Thoracic aorta (tissue), 2 donors: ENCODE results near the gene C6orf52. TPM values are rescaled to one million over a fixed set of nuclear protein-coding genes. Genes with fewer than 3 reads are reported as not detected.

ENCODE experiments used
- ATAC-seq: fragments of 150-250 bp; one replicate; pipeline ENCODE4 v1.8.0; 2017; ENCODE audit warnings: low read depth; ENCODE audit not compliant: insufficient number of reproducible peaks, low FRiP score
- DNase-seq: peaks from one replicate; pipeline ENCODE4 v3.0.0-alpha.2; 2020; ENCODE audit warnings: low spot score
- H3K27ac ChIP-seq, 2 donors: fragments of 200-600 bp; sonication (generic); 1 replicate in 1 of 2; 2 replicates in 1 of 2; pipeline ENCODE4 v1.5.1; 2016; ENCODE audit warnings: mild to moderate bottlenecking in 2 of 2, moderate library complexity in 2 of 2
- H3K27me3 ChIP-seq: fragments of 200-600 bp; sonication (generic); replicated peaks from 2 replicates; pipeline ENCODE4 v1.6.0; 2016; ENCODE audit warnings: mild to moderate bottlenecking; ENCODE audit not compliant: insufficient read depth
- H3K36me3 ChIP-seq: fragments of 200-600 bp; sonication (generic); one replicate; pipeline ENCODE4 v1.5.1; 2016
- H3K4me1 ChIP-seq, 2 donors: fragments of 200-600 bp; sonication (generic); 1 replicate in 1 of 2; 2 replicates in 1 of 2; pipeline versions ENCODE4 v1.5.1 to v1.6.0; 2016; ENCODE audit warnings: low read depth in 2 of 2, mild to moderate bottlenecking in 1 of 2; ENCODE audit not compliant: control insufficient read depth in 1 of 2
- H3K4me3 ChIP-seq: fragments of 200-600 bp; sonication (generic); 2 replicates; pipeline ENCODE4 v1.5.1; 2016; ENCODE audit warnings: mild to moderate bottlenecking
- H3K9me3 ChIP-seq: fragments of 200-600 bp; sonication (generic); 2 replicates; pipeline ENCODE4 v1.5.1; 2016
- total RNA-seq, 2 donors: library from RNA; depleted of rRNA; stranded (reverse); fragments of >200 nt; gene quantifications; one replicate each; pipeline versions ENCODE4 v1.1.0 to v1.2.3, GENCODE V29; 2016
- TF ChIP-seq, protein P1 (sequence below): fragments of 200-600 bp; sonication (generic); IDR thresholded peaks from one replicate; pipeline ENCODE4 v1.5.1; 2019; ENCODE audit warnings: antibody characterized with exemption

The C6orf52 gene
- total RNA-seq, 2 donors from 2014 or later: not detected

- no peak for DNase-seq
- H3K27ac ChIP-seq: no peak overlapping the region
- no peaks in the 10 kb centered on the region for H3K27me3 ChIP-seq
- H3K36me3 ChIP-seq: no peaks in the 10 kb centered on the region
- no peaks in the 10 kb centered on the region for H3K9me3 ChIP-seq
- H3K4me3 ChIP-seq: no peak overlapping the region
- peaks cover 3 to 18% of the 10 kb centered on the region in 2 donors for H3K4me1 ChIP-seq
- TF ChIP-seq, protein P1, sequence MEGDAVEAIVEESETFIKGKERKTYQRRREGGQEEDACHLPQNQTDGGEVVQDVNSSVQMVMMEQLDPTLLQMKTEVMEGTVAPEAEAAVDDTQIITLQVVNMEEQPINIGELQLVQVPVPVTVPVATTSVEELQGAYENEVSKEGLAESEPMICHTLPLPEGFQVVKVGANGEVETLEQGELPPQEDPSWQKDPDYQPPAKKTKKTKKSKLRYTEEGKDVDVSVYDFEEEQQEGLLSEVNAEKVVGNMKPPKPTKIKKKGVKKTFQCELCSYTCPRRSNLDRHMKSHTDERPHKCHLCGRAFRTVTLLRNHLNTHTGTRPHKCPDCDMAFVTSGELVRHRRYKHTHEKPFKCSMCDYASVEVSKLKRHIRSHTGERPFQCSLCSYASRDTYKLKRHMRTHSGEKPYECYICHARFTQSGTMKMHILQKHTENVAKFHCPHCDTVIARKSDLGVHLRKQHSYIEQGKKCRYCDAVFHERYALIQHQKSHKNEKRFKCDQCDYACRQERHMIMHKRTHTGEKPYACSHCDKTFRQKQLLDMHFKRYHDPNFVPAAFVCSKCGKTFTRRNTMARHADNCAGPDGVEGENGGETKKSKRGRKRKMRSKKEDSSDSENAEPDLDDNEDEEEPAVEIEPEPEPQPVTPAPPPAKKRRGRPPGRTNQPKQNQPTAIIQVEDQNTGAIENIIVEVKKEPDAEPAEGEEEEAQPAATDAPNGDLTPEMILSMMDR: no peak
- ATAC-seq: no peak
Observed at GRCh38 chr6:10641528-10641927, 52.9 kb downstream of the C6orf52 start.

DNA sequence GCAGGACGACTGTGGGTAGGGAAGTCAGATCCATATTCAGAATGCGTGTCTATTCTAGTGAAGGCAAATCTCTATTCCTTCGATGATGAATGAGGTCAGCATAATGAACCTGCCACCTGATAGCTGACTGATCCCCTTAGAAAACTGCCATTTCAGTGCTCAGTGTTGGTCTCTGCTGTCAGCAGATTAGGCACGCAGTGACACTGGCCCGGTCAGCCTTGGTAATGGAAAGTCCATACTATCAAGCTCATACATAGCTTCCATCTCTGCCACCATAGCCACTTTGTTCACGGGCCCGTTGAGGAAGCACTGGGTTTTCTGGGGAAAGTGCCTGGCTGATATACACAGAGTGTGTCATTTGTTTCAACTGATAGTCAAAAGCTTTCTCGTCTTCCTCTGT is 54.0 kb downstream of the C6orf52 start:
- no peaks in the 10 kb centered on the region for H3K9me3 ChIP-seq
- H3K27me3 ChIP-seq: no peaks in the 10 kb centered on the region
- H3K36me3 ChIP-seq: no peaks in the 10 kb centered on the region
- peaks cover 0 to 18% of the 10 kb centered on the region in 2 donors for H3K4me1 ChIP-seq
- H3K27ac ChIP-seq: no peak overlapping the region
- TF ChIP-seq, protein P1: no peak
- H3K4me3 ChIP-seq: no peak overlapping the region
- DNase-seq (no peak), ATAC-seq (no peak)

DNA sequence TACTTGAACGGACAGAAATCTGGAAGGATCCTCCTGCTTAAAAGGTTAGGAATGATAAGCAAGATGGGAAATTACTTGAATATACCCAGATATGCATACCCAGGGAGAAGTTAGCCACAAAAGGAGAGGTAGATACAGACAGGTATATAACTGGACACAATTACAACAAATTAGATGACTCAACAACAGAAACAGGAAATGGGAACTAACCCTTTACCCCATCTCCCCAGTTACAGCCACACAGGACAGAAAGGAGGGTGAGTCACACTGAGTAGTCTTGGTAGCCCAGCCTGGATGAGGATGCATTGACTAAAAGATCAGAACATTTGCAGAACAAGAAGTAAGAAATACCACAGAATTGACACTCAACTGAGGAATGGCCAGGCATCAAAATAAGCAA is 61.2 kb downstream of the C6orf52 start:
- DNase-seq: no peak
- ATAC-seq: no peak
- no peaks in the 10 kb centered on the region for H3K4me1 ChIP-seq
- H3K9me3 ChIP-seq: no peaks in the 10 kb centered on the region
- H3K27ac ChIP-seq: no peak overlapping the region
- no peak overlapping the region for H3K4me3 ChIP-seq
- H3K36me3 ChIP-seq: no peaks in the 10 kb centered on the region
- H3K27me3 ChIP-seq: no peaks in the 10 kb centered on the region
- TF ChIP-seq, protein P1: no peak

- Histone ChIP-seq H3K9me3 (no peaks in the 10 kb centered on the region), H3K4me3 (no peak overlapping the region), H3K4me1 (no peaks in the 10 kb centered on the region), H3K27me3 (no peaks in the 10 kb centered on the region), H3K27ac (no peak overlapping the region), H3K36me3 (peaks cover 8% of the 10 kb centered on the region)
- DNase-seq (no peak), ATAC-seq (no peak)
- TF ChIP-seq, protein P1: no peak
Observed at GRCh38 chr6:10630178-10630577, 64.2 kb downstream of the C6orf52 start.

DNA sequence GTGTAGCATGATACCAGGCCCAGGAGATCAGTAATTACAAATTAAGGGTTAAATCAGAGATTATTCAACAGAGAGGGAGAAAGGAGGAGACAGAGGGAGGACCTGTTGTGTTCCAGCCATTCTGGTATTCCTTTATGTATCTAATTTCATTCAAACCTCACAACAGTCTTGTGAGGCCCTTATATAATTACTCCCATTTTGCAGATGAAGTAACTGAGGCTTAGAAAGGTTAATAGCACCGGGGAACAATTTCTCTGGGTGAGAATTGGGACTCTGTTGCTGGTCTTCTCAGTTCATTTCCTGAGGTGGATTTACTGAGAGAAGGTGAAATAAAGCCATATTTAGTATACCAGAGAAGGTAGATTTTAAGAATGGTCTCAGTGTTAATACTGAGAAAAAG is 66.6 kb downstream of the C6orf52 start:
- H3K9me3 ChIP-seq: no peaks in the 10 kb centered on the region
- peaks cover 10% of the 10 kb centered on the region for H3K36me3 ChIP-seq
- no peak for DNase-seq
- no peak for ATAC-seq
- no peak overlapping the region for H3K4me3 ChIP-seq
- H3K27ac ChIP-seq: no peak overlapping the region
- no peaks in the 10 kb centered on the region for H3K27me3 ChIP-seq
- no peaks in the 10 kb centered on the region for H3K4me1 ChIP-seq
- TF ChIP-seq, protein P1: no peak
